Left ventricle myocardium inferior (tissue), 1 donor: ENCODE measurements around the gene ADCY5. TPM values are rescaled to one million over a fixed set of nuclear protein-coding genes. Genes with fewer than 3 reads are reported as not detected.

Experiments
- DNase-seq: peaks from one replicate; pipeline ENCODE4 v3.0.0-alpha.2; 2020
- H3K27ac ChIP-seq: fragments of 200-600 bp; replicated peaks from 2 replicates; pipeline ENCODE4 v1.8.0; 2021
- H3K27me3 ChIP-seq: fragments of 200-600 bp; 2 replicates; pipeline ENCODE4 v1.8.0; 2021; ENCODE audit warnings: low read depth
- H3K36me3 ChIP-seq: fragments of 200-600 bp; 2 replicates; pipeline ENCODE4 v1.8.0; 2021
- H3K4me1 ChIP-seq: fragments of 200-600 bp; 2 replicates; pipeline ENCODE4 v1.8.0; 2021
- H3K4me3 ChIP-seq: fragments of 200-600 bp; 2 replicates; pipeline ENCODE4 v1.8.0; 2021; ENCODE audit warnings: mild to moderate bottlenecking, moderate library complexity
- H3K9me3 ChIP-seq: fragments of 200-600 bp; replicated peaks from 2 replicates; pipeline ENCODE4 v1.8.0; 2021
- intact Hi-C: fragments of 100-400 bp; cut with micrococcal nuclease; formaldehyde crosslinking; loops from one replicate; pipeline ENCODE4 v1.11.0; 2022
- total RNA-seq: library from RNA; stranded (reverse); fragmentation: NEBNext Ultra II Directional; extraction: Animal tissue kit (Norgen Biotek cat#: 25700); gene quantifications from one replicate; pipeline ENCODE4 v1.2.1, GENCODE V29; 2021
- TF ChIP-seq, protein P1 (sequence below): fragments of 200-600 bp; IDR thresholded peaks from 2 replicates; pipeline ENCODE4 v1.8.0; 2021; ENCODE audit warnings: antibody characterized with exemption, mild to moderate bottlenecking, borderline replicate concordance
- donor health status: DM: no; HTN: yes; CAD: no; lungs with severe emphysema.

Gene ADCY5
- total RNA-seq, 1 donor from 2014 or later = 249 TPM

DNA sequence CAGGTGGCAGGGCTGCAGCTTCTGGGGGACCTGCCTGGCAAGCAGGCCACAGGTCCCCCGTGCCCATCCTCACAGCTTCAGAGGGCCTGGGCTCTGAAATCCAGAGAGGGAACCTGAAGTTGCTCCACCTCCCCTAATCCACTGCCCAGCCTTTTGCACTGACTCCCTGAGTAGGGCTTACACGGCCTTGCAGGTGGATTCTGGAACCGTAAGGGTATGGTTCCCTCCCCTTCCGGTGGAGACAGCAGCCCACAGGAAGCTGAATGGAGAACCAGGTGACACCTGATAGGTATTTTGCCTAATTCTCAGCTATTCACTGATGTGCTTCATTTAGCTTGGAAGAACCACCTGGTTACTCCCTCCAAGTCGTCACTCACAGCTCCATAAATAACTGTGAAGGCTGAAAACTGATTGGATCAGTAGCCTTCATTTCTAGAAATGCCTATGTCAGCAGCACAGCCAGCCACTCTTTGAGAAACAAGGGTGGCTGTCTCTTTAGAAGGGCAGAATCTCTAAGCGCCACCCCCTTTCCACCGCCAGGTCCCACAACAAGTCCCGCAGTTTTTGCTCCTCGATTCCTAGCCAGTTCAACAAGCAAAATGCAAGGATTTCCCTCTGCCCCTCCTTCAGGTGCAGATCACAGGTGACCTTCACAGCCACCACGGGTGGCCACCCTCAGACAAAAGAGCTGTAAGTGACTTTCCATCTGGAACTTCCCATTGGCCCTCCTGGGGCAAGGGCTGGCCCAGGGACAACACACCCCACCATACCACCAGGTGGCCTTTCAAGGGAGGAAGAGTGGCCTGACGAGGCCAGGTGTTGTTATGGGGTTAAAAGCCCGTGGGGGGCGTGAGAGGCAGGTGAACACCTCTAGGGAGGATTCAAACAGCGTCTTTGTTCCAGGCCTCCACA lies 134.3 kb downstream of the ADCY5 start:
- no peaks in the 10 kb centered on the region for H3K9me3 ChIP-seq
- peaks cover 79% of the 10 kb centered on the region for H3K36me3 ChIP-seq
- no peak for DNase-seq
- intact Hi-C loops = no loop called here
- peaks cover 27% of the 10 kb centered on the region for H3K4me1 ChIP-seq
- peak overlapping the region; percentile 57 for H3K27ac ChIP-seq
- TF ChIP-seq, protein P1, sequence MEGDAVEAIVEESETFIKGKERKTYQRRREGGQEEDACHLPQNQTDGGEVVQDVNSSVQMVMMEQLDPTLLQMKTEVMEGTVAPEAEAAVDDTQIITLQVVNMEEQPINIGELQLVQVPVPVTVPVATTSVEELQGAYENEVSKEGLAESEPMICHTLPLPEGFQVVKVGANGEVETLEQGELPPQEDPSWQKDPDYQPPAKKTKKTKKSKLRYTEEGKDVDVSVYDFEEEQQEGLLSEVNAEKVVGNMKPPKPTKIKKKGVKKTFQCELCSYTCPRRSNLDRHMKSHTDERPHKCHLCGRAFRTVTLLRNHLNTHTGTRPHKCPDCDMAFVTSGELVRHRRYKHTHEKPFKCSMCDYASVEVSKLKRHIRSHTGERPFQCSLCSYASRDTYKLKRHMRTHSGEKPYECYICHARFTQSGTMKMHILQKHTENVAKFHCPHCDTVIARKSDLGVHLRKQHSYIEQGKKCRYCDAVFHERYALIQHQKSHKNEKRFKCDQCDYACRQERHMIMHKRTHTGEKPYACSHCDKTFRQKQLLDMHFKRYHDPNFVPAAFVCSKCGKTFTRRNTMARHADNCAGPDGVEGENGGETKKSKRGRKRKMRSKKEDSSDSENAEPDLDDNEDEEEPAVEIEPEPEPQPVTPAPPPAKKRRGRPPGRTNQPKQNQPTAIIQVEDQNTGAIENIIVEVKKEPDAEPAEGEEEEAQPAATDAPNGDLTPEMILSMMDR = no peak
- H3K4me3 ChIP-seq = no peak overlapping the region
- H3K27me3 ChIP-seq = peaks cover 8% of the 10 kb centered on the region

DNA sequence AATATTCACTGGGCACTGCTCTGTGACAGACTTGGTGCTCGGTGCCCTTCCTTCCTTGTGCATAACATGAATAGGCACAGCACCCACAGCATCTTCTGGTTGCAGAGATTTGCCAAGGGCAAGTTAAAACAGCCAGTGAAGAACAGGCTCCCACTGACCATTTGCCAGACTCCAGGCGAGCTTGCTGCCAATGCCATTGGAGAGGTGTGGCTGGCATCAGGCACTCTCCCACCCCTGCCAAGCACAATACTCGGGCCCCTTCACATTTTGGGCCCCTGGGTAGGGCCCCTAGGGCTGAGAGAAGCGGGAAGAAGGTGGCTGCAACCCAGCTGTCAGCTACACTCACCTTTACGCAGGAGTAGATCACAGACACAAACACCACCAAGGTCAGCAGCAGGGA lies 135.0 kb downstream of the ADCY5 start:
- DNase-seq = no peak
- Histone ChIP-seq H3K4me1 (peaks cover 27% of the 10 kb centered on the region), H3K27ac (peak overlapping the region; percentile 57), H3K27me3 (peaks cover 5% of the 10 kb centered on the region), H3K9me3 (no peaks in the 10 kb centered on the region), H3K4me3 (no peak overlapping the region), H3K36me3 (peaks cover 79% of the 10 kb centered on the region)
- TF ChIP-seq, protein P1 = no peak
- intact Hi-C loops = no loop called here

DNA sequence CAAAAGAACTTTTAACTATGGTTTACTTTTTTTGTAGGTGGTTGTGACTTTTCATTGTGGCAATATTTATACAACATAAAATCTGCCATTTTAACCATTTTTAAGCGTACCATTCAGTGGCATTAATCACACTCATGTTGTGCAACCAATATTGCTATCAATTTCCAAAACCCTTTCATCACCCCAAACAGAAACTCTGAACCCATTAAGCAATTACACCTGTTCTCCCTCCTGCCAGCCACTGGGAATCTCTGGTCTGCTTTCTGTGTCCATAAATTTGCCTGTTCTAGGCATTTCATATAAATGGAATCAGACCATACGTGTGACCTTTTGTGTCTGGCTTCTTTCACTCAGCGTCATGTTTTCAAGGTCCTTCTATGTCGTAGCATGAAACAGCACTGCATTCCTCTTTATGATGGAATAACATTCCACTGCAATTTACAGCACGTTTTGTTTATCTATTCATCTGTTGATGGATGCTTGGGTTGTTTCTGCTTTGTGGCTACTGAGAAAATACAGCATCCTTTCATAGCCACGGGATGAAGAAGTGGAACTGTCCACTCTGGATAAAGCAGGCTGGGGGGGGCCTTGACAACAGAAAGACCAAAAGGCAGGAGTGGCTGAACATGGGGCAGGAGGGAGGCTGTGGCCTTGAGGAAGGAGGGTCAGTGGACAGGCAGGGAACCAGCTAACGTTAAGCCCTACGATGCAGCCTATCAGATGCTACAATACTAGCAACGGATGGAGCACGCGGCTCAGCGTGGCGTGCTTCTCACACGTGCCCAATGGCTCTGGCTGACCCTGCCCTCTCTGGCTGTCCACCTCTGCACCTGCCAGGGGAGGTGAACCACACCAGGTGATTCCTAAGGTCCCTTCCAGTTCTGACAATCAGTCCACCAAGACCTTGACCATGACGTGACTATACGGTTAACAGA lies 136.3 kb downstream of the ADCY5 start:
- H3K27me3 ChIP-seq = peaks cover 5% of the 10 kb centered on the region
- peaks cover 78% of the 10 kb centered on the region for H3K36me3 ChIP-seq
- DNase-seq = no peak
- H3K9me3 ChIP-seq = no peaks in the 10 kb centered on the region
- H3K27ac ChIP-seq = no peak overlapping the region
- intact Hi-C loops = no loop called here
- TF ChIP-seq, protein P1 = no peak
- H3K4me3 ChIP-seq = no peak overlapping the region
- H3K4me1 ChIP-seq = peaks cover 27% of the 10 kb centered on the region

DNA sequence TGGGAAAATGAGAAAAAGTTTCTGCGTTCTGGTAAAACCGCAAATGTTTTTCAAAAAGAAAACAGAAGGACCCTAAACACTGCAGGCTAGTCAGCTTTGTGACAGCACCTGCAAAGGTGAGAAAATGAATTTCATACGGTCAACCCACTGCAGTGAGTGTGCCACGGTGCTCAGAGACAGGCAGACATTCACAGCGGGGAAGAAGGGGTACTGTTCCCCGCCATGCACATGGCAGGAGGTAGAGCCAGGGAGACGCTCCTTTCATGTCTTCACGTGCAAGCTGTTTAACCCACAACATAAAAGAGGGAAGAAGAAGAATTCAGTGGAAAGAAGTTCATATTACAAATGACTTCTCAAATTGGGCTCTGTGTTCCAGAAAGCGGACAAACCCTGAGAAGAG lies 137.7 kb downstream of the ADCY5 start:
- TF ChIP-seq, protein P1 = no peak
- no peak overlapping the region for H3K4me3 ChIP-seq
- no peaks in the 10 kb centered on the region for H3K9me3 ChIP-seq
- peaks cover 25% of the 10 kb centered on the region for H3K4me1 ChIP-seq
- peaks cover 75% of the 10 kb centered on the region for H3K36me3 ChIP-seq
- no peak for DNase-seq
- intact Hi-C loops = no loop called here
- peaks cover 5% of the 10 kb centered on the region for H3K27me3 ChIP-seq
- no peak overlapping the region for H3K27ac ChIP-seq

DNA sequence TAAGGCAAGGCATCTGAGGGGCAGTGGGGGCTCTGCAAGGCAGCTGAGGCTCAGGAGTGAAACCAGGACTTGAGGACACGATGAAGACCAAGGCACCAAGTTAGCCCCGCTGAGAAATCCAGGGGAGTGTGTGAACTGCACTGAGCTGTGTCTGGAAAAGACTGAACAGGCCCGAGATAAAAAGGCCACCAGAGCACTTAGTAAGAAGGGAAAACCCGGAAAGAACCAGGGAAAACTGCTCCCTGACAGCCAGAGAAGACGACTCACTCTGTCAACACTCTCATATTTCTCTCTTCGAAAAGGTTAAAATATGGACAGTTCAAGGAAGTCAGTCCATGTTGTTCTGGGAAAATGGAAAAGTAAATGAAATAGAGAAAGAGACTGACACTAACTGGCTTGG lies 138.1 kb downstream of the ADCY5 start:
- Histone ChIP-seq H3K36me3 (peaks cover 75% of the 10 kb centered on the region), H3K4me1 (peaks cover 25% of the 10 kb centered on the region), H3K27me3 (peaks cover 5% of the 10 kb centered on the region), H3K9me3 (no peaks in the 10 kb centered on the region), H3K4me3 (no peak overlapping the region), H3K27ac (no peak overlapping the region)
- TF ChIP-seq, protein P1 = no peak
- intact Hi-C loops = no loop called here
- DNase-seq = no peak
